ENCODE results near the gene GMNC.

Gene GMNC

DNA sequence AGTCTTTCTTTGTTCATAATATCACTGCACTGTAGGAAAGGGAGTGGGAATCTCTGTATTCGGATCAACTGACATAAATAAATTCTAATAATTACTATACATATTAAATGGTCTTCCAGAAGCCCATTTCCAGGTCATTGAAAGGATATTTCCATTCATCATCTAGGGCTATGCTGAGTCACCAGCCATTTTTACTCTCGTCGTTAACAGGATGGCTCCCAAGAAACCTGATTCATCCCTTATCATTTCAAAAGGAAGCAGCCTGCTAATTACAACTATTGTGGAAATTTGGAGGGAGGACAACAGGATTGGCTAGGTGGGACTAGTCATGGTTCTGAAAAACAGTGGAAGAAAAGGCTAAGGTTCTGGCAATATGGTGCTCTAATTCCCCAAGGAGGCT, 13.6 kb downstream of the GMNC start:
- DNase-seq, result no peak

DNA sequence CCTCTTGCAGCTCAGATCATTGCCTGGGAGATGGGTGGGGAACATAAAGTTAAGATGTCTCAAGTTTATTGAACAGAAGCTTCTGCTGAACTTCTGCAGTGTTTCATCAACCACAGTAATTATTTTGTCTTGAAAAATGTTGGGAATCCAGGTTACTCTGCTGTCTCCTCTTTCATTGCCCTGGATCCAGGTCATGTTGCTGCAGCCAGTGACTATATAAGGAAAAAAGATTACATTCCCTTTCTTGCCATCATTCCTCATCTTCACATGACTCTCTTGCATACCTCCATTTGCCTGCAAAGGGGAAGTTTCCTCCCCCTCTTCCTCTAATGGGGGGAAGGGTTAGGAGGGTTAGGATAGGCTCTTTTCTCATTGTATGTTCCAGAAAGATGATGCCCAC, 15.1 kb downstream of the GMNC start:
- peak in 3 of 4 experiments; percentile 27 to 54 (median 32) for DNase-seq

DNA sequence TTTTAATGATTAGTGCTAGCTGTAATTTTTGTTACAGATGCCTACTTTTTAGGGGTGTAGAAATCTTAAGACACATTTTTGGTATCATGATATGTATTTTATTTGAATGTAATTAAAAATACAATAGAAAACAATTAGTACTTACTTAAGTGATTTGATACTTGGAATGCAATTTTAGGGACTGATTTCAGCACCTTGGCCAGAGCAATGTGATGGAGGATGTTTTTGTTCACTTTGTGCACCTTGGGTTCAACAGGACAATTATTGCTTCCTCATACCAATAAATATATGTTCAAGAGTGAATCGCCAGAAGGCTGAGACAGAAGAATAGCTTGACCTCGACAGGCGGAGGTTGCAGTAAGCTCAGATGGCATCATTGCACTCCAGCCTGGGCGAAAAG, 22.3 kb downstream of the GMNC start:
- DNase-seq, result no peak

DNA sequence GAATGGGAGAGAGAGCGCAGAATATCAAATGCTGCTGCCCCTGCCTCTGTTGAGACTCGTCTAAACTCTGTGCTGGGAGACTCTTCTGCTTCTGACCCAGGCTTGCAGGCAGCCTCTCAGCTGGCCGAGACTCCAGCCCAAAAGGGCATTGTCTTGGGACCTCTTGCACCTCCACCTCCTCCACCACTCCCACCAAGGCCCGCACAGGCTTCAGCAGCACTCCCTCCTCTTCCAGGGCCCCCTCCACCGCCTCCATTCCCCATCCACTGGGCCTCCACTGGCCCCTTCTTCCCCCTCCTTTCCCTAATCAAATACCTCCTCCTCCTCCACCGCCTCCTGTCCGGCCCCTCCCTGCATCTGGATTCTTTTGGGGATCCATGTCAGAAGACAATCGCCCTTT, 31.3 kb downstream of the GMNC start:
- DNase-seq, result no peak

DNA sequence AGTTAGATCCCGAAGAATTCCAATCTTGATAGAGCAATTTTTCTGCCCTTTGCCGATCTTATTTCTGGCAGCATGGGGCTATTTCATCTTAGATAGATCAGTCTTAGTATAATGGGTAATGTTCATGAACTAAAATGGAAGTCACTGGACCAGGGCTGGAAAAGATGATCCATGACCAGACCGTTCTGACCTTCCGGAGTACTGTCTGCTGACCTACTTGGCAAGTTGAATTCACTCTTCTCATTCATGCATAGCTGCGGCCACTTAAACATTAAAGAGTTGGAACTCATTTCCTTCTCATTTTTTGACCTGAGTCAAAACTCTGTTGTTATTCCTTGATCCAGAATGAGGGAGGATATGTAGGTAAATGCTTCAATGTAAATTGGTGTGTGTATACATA, 32.5 kb downstream of the GMNC start:
- DNase-seq, result no peak

DNA sequence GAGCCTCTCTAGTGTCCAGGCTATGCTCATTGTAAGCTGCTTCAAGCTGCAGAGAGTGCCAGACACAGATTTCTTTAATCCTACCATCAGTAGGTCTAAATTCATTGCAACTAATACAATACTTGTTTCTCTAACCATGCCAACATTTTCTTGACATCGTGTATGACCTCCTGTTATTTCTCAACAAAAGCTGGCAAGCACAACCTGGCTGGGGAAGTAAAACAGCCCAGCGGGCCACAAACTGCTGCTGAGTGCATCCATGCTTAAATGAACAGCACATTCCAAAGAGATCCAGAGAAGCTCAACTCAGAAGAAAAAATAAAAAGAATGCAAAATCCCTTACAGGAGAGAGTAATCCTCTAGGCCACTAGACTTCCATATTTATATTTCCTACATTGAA, 36.5 kb downstream of the GMNC start:
- DNase-seq, result no peak

DNA sequence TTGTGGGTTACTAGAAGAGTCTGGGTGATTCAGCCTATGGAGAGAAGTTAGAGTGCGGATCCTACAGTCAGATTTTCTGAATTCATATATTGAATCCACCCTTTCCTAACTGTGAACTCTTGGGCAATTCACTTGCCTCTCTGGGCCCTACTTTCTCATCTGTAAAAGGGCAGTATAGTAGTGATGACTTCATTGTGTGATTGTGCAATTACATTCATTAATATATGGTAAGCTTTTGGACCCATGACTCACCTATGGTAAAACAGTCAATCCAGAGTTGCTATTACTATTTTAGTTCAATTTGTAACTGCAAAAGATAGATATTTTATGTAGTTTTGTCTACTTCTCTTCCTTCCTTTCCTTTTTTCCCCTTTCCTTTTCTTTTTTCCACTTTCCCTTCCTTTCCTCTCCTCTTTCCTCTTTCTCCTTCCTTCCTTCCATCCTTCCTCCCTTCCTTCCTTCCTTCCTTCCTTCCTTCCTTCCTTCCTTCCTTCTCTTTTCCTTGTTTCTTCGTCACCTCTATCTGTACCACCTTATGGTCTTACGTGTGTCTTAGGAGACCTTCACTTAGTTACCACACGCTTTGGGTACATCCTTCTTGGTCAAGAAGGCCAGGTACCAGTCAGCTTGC, 37.0 kb downstream of the GMNC start:
- DNase-seq, result no peak

DNA sequence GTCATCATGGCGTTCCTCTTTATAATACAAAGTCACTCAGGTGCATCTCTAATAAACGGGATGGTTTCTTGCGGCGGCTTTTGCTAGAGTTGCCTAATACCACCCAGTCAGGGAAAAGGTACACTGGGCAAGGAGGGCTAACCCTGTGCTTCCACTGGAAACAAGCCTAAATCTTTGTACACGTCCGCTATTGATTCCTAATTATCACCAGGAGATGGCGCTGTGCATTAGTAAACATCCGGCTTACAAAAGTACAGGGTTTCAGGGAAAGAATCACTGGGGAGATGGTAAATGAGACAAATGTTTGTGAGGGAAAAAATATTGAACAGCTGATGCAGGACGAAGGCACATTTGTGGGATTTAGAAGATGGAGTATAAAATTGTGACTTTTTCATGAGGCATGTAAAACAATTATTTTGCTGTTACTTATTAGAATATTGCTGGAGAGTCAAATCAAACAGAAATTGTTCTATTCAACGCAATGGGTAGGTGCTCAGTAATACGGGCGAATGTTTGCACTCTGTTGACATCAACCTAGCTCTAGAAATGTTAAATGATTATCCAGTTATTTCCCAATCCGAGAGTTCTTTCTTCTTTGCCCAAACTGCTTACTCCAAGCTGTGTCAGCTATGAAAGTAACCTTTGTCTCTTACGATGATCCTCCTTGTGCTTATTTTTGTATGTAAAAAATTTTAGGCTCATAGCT, 50.6 kb downstream of the GMNC start:
- peak; percentile 62 to 80 (median 64) for DNase-seq

DNA sequence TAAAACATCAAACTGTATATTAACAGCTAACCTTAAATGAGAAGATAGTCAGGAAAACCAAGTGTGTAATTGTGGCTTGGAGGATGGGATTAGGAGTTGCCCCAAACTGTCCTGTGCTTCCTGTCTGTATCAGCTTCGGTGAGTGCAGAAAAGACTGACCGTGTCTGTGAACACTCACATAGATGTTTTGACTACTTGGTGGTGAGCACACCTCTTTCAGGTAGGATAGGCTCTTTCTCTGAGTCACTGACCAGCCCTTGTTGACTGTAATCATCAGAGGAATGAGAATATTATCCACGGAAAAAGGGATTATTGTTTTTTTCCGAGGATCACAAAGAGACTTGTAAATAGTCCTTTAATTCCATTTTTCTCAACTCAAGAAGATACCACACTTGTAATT, 51.5 kb downstream of the GMNC start:
- DNase-seq, result no peak

DNA sequence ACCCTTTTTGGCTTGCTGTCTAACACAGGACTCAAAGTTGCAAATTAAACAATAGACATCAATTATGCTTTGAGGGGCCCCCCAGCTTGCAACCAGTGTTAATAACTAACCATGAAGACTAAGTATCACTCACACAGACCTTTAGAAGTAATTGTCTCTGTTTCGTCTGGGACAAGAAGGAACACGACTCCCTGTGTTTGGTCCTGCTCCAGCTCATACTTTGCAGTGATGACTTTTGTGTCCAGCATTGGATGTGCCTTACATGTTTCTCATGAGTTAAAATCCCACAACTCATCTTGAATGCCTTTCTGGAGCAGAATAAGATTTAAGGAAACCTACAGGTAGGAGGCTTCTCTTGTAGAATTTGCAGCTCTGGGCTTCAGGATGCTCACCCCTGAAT, 53.1 kb downstream of the GMNC start:
- DNase-seq, result no peak

DNA sequence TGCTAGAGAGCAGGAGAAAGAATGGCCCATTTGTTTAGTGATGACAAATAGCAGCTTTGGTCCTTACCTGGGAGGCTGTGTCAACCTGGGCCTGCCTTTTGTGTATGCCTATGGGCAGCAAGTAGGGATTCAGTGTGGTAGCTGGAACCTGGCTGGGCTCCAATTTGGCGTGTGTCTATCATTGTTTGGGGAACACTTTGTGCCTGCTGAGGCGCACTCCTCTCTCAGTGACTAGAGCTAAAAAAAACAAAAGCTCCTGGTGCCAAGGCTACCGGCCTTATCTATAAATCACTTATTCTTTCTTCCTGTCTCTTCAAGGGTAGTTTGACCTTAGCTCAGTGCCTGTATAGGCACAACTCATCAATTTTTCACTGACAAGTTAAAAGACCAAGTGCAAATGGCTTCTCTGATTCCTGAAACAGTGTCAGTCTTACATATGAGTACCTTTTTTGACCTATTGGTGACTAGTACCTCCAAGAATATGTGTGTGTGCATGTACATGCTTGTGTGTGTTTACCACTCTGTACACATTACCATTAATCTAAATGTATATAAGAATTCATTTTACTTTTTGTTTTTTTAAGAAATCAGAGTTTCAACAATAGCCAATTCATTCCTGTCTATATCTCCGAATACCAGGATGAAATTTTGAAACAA, 54.6 kb downstream of the GMNC start:
- DNase-seq, result no peak

Measured in suppressor macrophage (primary cell).